ENCODE measurements around the gene RBM4. TPM values are rescaled to one million over a fixed set of nuclear protein-coding genes. Genes with fewer than 3 reads are reported as not detected.

The RBM4 gene
- total and polyA plus RNA-seq, 7 donors: 75.4 to 103 (median 89.9) TPM

DNA sequence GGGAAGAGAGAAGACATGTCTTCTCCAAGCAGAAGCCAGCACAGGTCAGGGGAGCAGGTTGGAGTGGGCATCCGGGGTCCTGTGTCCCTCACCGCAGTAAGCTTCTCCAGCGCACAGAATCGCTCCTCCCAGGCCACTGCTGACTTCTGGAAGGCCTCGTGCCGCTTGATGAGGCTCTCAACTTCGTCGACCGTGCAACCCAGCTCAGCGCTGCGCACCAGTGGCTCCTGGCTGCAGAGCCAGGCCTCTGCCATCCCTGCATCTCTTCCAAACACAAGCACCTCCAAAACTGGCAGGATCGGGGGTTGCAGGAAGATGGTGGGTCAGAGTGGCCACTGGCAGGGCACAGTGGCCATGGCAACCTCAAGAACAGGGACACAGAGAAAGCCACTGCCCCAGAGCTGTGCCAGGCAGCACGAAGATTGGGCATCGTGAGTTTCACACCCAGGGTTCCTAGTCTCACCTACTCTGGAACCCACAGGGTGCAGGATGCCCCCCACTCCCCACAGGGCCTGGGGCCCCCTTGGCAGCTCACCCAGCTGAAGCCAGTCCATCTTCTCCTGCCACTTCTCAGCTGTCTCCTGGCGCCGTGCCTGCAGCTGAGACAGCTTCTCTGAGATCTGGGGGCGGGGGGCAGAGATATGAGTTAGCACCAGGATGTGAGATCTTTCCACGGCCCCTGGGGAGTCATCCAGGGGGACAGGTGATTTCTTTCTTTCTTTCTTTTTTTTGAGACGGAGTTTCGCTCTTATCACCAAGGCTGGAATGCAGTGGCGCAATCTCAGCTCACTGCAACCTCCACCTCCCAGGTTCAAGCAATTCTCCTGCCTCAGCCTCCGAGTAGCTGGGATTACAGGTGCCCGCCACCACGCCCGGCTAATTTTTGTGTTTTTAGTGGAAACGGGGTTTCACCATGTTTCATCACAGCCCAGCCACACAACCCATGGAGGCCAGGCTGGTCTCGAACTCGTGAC, 50.3 kb downstream of the RBM4 start:
- no peaks in the 10 kb centered on the region for H3K36me3 ChIP-seq
- DNase-seq: peak; percentile 39
- no peaks in the 10 kb centered on the region for H3K4me1 ChIP-seq
- intact Hi-C loops (cut with DNase I): no loop called here
- H3K27ac ChIP-seq: no peak overlapping the region
- H3K27me3 ChIP-seq: no peaks in the 10 kb centered on the region
- TF ChIP-seq EP300 (IDR thresholded peaks at IDR 0.05) (no peak), POLR2AphosphoS5 (IDR thresholded peaks at IDR 0.05) (no peak), POLR2A (IDR thresholded peaks at IDR 0.05) (no peak)
- TF ChIP-seq, protein P1, sequence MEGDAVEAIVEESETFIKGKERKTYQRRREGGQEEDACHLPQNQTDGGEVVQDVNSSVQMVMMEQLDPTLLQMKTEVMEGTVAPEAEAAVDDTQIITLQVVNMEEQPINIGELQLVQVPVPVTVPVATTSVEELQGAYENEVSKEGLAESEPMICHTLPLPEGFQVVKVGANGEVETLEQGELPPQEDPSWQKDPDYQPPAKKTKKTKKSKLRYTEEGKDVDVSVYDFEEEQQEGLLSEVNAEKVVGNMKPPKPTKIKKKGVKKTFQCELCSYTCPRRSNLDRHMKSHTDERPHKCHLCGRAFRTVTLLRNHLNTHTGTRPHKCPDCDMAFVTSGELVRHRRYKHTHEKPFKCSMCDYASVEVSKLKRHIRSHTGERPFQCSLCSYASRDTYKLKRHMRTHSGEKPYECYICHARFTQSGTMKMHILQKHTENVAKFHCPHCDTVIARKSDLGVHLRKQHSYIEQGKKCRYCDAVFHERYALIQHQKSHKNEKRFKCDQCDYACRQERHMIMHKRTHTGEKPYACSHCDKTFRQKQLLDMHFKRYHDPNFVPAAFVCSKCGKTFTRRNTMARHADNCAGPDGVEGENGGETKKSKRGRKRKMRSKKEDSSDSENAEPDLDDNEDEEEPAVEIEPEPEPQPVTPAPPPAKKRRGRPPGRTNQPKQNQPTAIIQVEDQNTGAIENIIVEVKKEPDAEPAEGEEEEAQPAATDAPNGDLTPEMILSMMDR (IDR thresholded peaks at IDR 0.05): no peak
- 89 to 90% methylated on average over 28 of the region's 28 CpGs for whole genome bisulfite sequencing, 2 donors
- H3K9me3 ChIP-seq: no peaks in the 10 kb centered on the region
- H3K4me3 ChIP-seq: no peak overlapping the region

DNA sequence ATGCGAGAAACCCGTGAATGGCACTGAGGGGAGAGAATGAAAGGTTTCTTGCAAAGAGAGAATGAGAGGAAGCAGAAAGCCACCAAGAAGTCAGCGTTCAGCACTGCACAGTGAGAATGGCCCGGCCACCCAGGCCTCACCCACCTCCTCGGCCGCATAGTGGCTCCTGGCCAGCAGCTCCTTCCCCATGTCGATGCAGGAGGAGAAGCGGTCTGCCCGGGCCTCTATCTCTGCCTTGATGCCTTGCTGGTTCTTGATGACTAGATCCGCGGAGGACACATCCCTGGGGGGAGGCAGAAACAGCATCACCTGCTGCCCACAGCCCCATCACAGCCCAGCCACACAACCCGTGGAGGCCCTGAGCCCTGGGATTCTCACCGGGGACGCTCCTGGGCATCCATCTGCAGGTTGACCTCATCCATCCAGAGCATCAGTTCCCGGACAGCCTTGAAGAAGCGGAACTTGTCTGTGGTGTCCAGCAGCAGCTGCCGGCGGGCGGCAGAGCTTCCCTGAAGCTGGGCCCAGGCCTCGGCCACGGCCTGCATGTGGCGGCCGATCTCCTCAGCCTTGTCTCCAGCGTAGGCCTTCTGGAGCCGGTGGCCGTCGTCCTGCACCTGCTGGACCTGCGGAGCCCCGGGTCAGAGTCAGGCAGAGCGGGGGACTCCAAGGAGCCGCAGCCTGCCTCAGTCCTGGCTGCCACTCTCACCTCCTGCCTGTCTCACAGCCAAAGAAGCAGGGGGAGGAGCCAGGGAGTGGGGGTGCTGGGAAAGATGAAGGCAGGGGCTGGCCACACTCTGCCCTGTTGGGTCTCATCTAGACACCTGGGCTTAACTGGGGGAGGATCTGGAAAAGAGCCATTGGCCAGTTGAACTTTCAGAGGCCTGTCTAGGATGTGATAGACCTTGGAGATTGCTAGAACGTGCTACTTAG, 51.4 kb downstream of the RBM4 start:
- Histone ChIP-seq H3K4me3 (no peak overlapping the region), H3K27me3 (no peaks in the 10 kb centered on the region), H3K27ac (no peak overlapping the region), H3K9me3 (no peaks in the 10 kb centered on the region), H3K36me3 (no peaks in the 10 kb centered on the region), H3K4me1 (no peaks in the 10 kb centered on the region)
- peak; percentile 57 for DNase-seq
- WGBS, 2 donors: 93 to 94% methylated on average over 32 of the region's 32 CpGs
- TF ChIP-seq, protein P1 (IDR thresholded peaks at IDR 0.05): no peak
- TF ChIP-seq POLR2A (IDR thresholded peaks at IDR 0.05): no peak
- no peak for TF ChIP-seq EP300 (IDR thresholded peaks at IDR 0.05)
- no peak for TF ChIP-seq POLR2AphosphoS5 (IDR thresholded peaks at IDR 0.05)
- intact Hi-C loops (cut with DNase I): no loop called here

DNA sequence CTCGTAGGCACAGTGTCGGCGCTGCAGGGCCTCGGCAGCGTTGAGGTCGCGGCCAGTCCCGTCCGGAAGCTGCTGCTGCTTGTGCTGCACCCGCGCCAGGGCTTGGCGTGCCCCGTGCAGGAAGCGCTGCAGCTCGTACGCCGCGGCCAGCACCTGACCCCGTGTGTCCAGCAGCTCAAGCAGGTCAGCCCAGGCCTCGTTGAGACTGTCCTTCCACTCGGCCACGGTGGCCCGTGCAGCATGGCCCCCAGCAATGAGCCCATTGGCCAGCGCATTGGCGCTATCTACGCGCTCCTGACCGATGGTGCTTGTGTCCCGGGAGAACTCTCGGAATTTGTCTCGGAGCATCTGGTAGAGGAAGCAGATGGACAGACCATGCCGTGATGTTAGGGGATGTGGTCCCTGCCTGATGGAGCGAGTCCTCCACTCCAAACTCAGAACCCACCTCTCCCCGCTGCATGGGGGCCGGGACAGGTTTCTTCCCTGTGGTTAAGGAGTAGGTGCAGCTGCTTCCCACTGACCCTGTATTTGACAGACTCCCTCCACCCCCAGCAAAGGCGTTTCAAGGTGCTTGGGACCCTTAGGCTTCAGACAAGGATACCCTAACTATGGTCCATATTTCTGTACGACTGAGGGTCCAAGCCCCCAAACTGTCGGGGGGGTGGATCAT, 52.9 kb downstream of the RBM4 start:
- Histone ChIP-seq H3K4me3 (no peak overlapping the region), H3K27ac (no peak overlapping the region), H3K36me3 (no peaks in the 10 kb centered on the region), H3K4me1 (no peaks in the 10 kb centered on the region), H3K27me3 (no peaks in the 10 kb centered on the region), H3K9me3 (no peaks in the 10 kb centered on the region)
- TF ChIP-seq EP300 (IDR thresholded peaks at IDR 0.05): no peak
- TF ChIP-seq POLR2A (IDR thresholded peaks at IDR 0.05): no peak
- TF ChIP-seq, protein P1 (IDR thresholded peaks at IDR 0.05): no peak
- no peak for TF ChIP-seq POLR2AphosphoS5 (IDR thresholded peaks at IDR 0.05)
- 95% methylated on average over 38 of the region's 38 CpGs for WGBS, 2 donors
- intact Hi-C loops (cut with DNase I): no loop called here
- no peak for DNase-seq

DNA sequence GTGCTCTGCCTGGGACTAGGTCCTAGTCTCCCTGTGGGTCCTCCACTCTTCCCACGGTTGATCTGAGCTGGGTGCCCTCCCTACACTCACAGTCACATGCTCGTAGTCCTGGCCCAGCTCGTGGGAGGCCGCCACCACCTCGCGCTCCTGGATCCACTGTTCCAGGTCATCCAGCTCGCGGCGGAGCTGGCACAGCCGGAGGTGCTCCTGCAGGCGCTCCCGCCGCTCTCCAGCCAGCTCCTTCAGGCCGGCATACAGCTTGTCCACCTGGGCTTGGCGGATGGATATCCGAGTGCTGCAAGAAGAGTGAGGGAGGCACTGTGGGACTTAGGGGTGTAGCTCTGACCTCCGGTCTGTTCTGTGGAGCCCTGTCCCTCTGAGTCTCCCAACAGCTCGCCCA, 53.9 kb downstream of the RBM4 start:
- TF ChIP-seq POLR2AphosphoS5 (IDR thresholded peaks at IDR 0.05): no peak
- no peak for TF ChIP-seq POLR2A (IDR thresholded peaks at IDR 0.05)
- Histone ChIP-seq H3K27ac (no peak overlapping the region), H3K4me1 (no peaks in the 10 kb centered on the region), H3K36me3 (no peaks in the 10 kb centered on the region), H3K27me3 (no peaks in the 10 kb centered on the region), H3K9me3 (no peaks in the 10 kb centered on the region), H3K4me3 (no peak overlapping the region)
- WGBS, 2 donors: 91 to 94% methylated on average over 18 of the region's 18 CpGs
- intact Hi-C loops (cut with DNase I): no loop called here
- DNase-seq: no peak

All from sigmoid colon (tissue), 7 donors.